Midbrain (tissue), 1 donor: ENCODE measurements around the gene RASL10B.

Experiments
- DNase-seq: peaks from one replicate; lab custom pipeline; 2025; lab: John Stamatoyannopoulos, UW

The RASL10B gene

GRCh38 chr17:35717475-35717874, 14.0 kb upstream of the RASL10B start:
- no peak for DNase-seq

- no peak for DNase-seq
Measured at GRCh38 chr17:35723735-35724134, 7.7 kb upstream of the RASL10B start.

GRCh38 chr17:35725058-35725457, 6.4 kb upstream of the RASL10B start:
- DNase-seq = no peak

GRCh38 chr17:35725802-35726126, 5.7 kb upstream of the RASL10B start:
- no peak for DNase-seq

DNA sequence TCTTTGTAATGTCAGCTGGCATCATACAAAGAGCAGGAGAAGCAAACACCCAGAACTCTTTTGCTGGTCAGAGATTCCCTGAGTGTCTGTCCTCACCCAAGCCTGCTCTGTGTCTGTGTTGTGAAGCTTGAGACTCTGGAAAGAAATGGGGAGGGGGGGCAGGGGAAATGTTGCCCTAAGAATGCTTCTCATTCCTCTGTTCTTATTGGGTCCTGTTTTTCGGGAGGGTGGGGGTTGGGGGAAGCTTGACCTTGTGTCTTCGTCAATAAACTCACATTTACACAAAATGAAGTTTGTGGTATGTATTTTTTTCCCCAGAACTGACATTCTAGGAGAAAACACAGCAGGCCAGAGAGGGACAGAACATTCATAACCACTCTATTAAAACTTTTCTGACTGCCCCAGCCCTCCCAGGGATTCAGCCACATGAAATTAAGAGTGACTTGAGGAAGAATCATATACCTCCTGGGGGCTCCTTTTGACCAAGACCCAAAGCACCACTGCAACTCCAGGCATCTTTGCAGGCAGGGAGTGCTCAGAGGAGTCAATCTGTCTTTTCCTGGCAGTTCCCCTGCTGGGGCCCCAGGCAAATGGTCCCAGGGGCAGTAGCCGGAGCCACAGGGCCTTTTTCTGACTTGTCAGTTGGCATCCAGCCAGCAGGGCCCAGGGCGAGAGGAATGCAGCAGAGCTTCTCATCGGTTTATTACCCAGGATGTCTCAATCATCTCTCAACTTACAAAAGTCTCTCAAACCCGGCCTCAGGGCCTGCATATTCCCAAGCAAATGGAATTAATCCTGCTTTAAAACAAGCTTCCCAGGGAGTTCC, 5.1 kb upstream of the RASL10B start:
- no peak for DNase-seq

DNA sequence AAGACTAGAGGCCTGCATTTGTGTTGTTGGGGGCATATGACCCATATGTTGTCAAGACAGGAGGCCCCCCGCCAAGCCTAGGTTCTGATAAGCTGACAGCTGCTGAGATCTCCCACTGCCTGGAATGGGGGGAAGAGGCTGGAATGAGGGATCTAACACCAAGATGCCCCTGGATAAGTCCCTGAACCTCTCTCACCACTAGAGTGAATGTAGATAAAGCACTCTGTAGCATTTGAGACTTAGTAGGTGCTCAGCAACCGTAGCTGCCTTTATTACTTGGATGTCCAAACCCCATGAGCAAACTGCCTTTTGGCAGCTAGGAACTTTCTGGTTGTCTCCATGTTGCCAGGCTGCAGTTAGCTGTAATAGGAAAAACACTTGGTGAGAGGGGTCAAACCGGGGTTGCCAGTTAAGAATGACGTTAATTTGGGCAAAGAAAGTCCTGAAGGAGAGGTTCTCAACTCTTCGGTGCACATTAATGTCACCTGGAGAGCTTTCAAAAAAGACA, 4.4 kb upstream of the RASL10B start:
- no peak for DNase-seq

GRCh38 chr17:35727635-35728034, 3.8 kb upstream of the RASL10B start:
- DNase-seq = no peak

GRCh38 chr17:35728551-35728950, 2.9 kb upstream of the RASL10B start:
- DNase-seq = no peak

GRCh38 chr17:35729405-35729833, 2.0 kb upstream of the RASL10B start:
- DNase-seq = no peak

DNA sequence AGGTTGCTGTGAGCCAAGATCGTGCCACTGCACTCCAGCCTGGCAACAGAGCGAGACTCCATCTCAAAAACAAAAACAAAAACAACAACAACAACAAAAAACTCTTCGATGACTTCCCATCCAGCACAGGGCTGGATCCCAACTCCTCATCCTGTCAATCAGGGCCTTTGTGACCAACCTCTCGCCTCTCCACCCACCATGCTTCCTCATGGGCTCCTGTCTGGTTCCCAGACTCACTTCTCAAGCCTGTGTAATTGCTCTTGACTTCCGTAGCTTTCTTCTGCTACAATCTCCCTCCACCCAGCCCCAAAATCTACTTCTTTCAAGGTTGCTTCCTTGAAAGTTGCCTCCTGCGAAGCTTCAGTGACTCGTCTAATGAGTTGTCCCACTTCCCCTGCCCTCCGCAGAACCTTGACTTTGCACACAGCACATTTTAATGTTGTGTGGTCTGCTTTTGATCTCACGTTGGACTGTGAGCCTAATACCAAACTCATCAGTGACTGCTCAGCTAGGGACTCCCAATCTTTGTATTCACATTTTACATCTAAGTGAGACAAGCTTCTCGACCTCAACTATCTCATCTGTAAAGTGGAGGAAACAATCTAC, 936 bp upstream of the RASL10B start:
- no peak for DNase-seq

DNA sequence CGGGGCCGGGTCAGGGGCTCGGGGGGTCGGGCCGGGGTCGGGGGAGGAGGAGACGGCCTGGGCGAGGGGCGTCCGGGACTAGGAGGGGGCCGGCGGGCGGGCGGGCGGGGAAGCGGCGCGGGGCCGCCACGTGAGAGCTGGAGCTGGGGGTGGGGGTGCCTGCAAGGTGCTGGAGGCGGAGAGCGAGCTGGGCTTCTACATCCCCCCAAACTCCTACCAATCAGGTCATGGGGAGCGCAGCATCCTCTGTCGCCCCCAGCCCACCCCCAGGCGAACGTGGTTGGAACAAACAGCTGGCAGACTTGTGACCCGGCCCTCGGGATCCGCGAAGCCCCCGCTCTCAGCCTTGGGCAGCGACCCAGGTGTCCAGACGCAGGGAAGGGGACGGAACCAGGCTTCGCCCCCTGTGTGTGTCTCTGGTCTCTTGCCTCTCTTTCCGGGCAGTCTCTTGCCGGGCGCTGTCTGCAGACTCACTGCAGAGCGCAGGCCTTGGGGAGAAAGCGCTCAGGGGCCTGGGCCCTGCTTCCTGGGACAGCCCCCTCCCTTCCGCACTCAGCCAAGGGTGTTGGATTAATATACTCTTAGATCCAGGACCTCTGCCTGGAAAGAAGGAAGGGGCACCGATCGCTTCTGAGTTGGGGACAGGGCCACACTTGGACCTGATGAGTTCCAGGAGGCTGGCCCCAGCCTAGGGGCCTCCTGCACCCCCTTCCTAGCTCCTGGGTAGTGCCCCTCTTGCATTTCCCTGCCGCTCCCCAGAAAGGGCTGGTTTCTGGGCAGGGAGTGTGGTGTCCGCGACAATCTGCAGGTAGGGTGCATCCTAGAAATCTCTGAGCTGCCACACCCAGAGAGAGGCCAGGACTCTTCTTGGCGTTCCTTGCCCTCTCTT, 722 bp downstream of the RASL10B start:
- no peak for DNase-seq

GRCh38 chr17:35732806-35733136, 1.3 kb downstream of the RASL10B start:
- DNase-seq = no peak

- no peak for DNase-seq
Measured at GRCh38 chr17:35733366-35733765, 1.9 kb downstream of the RASL10B start.

DNA sequence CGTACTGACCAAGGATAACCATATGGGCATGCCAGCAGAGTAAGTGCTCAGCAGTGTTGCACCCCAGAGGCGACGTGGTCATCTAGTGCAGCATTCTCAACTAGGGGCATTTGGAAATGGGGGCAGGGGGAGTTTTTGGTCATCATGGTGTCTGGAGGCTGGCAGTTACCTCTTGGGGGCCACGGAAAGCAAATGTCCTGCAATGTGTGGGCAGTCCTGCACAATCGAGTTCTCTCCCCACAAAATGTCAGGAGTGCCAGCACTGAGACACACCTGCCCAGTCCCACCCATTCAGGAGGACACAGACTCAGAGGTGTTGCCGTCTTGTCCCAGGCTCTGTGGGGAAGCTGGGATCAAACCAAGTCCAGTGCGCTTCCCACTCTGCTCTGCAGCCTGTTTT, 3.0 kb downstream of the RASL10B start:
- DNase-seq = no peak

- DNase-seq = no peak
Measured at GRCh38 chr17:35735036-35735805, 3.8 kb downstream of the RASL10B start.

DNA sequence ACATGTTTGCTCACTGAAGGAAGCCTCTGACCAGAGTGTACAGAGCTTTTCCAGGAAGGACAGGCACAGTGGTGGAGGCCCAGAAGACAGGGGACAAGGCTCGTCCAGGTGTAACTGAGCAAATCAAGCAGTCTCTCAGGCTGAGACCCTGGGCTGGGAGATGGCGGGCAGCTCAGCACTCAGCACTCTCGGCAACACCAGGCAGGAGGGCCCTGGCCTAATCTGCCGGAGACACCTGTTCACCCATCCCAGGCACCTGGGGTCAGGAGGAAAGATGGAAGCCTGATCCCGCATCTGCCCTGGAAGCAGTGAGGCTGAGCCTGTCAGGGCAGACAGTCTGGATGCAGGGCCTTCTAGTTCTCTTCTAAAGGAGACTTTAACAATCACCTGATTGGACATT, 4.8 kb downstream of the RASL10B start:
- no peak for DNase-seq

DNA sequence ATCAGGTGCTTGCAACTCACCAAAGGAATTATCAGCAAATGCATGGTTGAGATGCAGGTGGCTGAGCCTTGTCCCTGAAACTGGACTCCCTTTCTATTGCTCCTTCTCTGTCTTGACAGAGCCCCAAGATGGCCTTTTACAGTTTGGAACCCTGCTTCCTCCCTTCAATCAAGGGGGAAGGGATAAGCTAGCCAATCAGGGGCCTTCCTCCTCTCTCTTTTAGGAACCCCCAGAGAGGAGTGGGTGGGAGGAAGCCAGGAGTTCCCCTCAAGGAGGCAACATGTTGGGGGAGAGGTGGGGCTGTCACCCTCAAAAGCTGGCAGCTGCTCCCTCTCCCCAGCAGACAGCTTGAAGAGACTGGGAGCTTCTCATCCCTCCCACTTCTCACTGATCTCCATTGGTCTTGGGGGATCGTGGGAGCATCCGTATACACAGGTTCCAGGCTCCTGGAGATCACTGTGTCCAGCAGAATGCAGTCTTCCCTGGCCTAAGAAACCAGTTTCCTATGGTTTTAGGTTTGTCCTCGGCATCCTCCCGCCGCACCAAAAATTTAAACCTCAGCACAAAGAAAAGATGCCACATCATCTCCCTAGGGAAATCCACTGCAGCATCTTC, 7.2 kb downstream of the RASL10B start:
- no peak for DNase-seq

- no peak for DNase-seq
Measured at GRCh38 chr17:35740216-35740615, 8.8 kb downstream of the RASL10B start.

DNA sequence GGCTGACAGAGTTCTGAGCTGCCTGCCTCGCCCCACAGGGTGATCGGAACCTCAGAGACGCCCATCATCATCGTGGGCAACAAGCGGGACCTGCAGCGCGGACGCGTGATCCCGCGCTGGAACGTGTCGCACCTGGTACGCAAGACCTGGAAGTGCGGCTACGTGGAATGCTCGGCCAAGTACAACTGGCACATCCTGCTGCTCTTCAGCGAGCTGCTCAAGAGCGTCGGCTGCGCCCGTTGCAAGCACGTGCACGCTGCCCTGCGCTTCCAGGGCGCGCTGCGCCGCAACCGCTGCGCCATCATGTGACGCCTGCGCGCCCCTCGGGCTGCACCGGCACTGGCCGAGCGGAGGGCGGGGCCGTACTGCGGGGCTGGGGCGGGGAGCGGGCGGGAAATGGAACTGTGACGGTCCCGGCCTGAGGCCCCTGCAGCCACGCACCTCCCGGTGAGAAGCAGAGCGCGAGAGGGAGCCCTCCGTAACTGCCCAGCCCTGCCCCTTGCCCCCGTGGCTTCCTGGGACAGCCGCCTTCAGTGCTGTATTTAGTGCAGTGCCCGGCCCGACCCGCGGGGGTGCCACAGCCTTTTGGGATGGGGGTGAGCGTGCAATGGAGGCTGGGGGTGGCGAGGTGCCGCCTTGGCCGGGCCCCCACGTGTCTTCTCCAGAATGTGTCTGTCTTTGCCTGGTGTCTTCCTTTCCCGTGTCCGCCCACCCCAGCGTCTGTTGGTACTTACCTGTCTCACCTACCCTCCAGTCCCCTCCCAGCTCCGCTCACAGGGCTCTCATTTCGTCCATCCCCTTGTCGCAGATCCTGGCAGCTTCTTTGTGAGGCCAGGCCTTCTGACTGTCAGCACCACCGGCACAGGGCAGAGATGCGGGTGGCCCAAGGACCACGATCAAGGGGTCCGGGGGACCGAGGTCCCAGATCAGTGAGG, 9.8 kb downstream of the RASL10B start:
- no peak for DNase-seq

GRCh38 chr17:35742496-35742895, 11.1 kb downstream of the RASL10B start:
- DNase-seq = no peak
